Spinal cord (tissue), 10 donors: ENCODE measurements around the gene SMIM43. TPM values are rescaled to one million over a fixed set of nuclear protein-coding genes. Genes with fewer than 3 reads are reported as not detected.
A peak's percentile ranks its signal among the peaks of the same experiment; 100 is the strongest.

Experiments used
- DNase-seq, 6 donors: peaks; one replicate each; pipeline versions ENCODE4 v3.0.0 to v3.0.0-alpha.2; 2013 to 2015; ENCODE audit warnings: low spot score in 6 of 6, low read depth in 4 of 6
- H3K27ac ChIP-seq: one replicate; pipeline ENCODE4 v1.5.1; 2013; ENCODE audit warnings: low read depth, low read length, control low read depth
- H3K27me3 ChIP-seq: one replicate; pipeline ENCODE4 v1.6.1; 2013; ENCODE audit warnings: low read length; ENCODE audit not compliant: control insufficient read depth, insufficient read depth
- H3K36me3 ChIP-seq: one replicate; pipeline ENCODE4 v1.6.1; 2013; ENCODE audit warnings: low read length; ENCODE audit not compliant: control insufficient read depth, insufficient read depth
- H3K4me1 ChIP-seq: one replicate; pipeline ENCODE4 v1.6.1; 2013; ENCODE audit warnings: low read length; ENCODE audit not compliant: control insufficient read depth, insufficient read depth
- H3K4me3 ChIP-seq: one replicate; pipeline ENCODE4 v1.5.1; 2013; ENCODE audit warnings: low read depth, low read length, control low read depth
- H3K9me3 ChIP-seq: one replicate; pipeline ENCODE4 v1.6.1; 2013; ENCODE audit warnings: low read length; ENCODE audit not compliant: control insufficient read depth, insufficient read depth
- WGBS: methylation state at CpG from one replicate; pipeline ENCODE4 v1.1.5; 2013; ENCODE audit warnings: missing lambda C conversion rate; ENCODE audit not compliant: insufficient coverage; 5-methylcytosine and 5-hydroxymethylcytosine counted together
- polyA plus RNA-seq, 2 donors: library from polyadenylated mRNA; unstranded; fragments of 120-200 nt; gene quantifications; one replicate each; pipeline ENCODE4 v1.2.1, GENCODE V29; 2013; ENCODE audit not compliant: insufficient read length in 2 of 2
- total RNA-seq, 2 donors: library from RNA; depleted of rRNA in 1 of 2; stranded (reverse); fragments of 120-200 nt in 1 of 2; fragments of >200 nt in 1 of 2; gene quantifications; one replicate each; pipeline versions ENCODE4 v1.2.3 to v1.2.4, GENCODE V29; 2013 to 2014
- donor health status: healthy.

SMIM43 gene
- total and polyA plus RNA-seq, 4 donors = 0.11 to 1.1 (median 0.64) TPM

GRCh38 chr4:121726642-121727268 lies 38.2 kb downstream of the SMIM43 start:
- H3K4me3 ChIP-seq = no peak overlapping the region
- no CpG with 5 or more reads among the region's 3 CpGs for WGBS
- no peaks in the 10 kb centered on the region for H3K9me3 ChIP-seq
- no peaks in the 10 kb centered on the region for H3K27me3 ChIP-seq
- H3K36me3 ChIP-seq = no peaks in the 10 kb centered on the region
- H3K27ac ChIP-seq = no peak overlapping the region
- DNase-seq = peak in 2 of 6 donors; percentile 57 to 71
- H3K4me1 ChIP-seq = no peaks in the 10 kb centered on the region

GRCh38 chr4:121724671-121725070 lies 40.3 kb downstream of the SMIM43 start:
- no peaks in the 10 kb centered on the region for H3K36me3 ChIP-seq
- no peak overlapping the region for H3K4me3 ChIP-seq
- H3K9me3 ChIP-seq = no peaks in the 10 kb centered on the region
- DNase-seq = no peak
- H3K4me1 ChIP-seq = no peaks in the 10 kb centered on the region
- no peak overlapping the region for H3K27ac ChIP-seq
- WGBS = no CpG with 5 or more reads among the region's 1 CpG
- no peaks in the 10 kb centered on the region for H3K27me3 ChIP-seq

GRCh38 chr4:121721700-121722099 lies 43.3 kb downstream of the SMIM43 start:
- no peak for DNase-seq
- Histone ChIP-seq H3K4me3 (no peak overlapping the region), H3K9me3 (no peaks in the 10 kb centered on the region), H3K27me3 (no peaks in the 10 kb centered on the region), H3K4me1 (no peaks in the 10 kb centered on the region), H3K27ac (no peak overlapping the region), H3K36me3 (no peaks in the 10 kb centered on the region)
- WGBS = no CpG with 5 or more reads among the region's 1 CpG

GRCh38 chr4:121720109-121720508 lies 44.9 kb downstream of the SMIM43 start:
- Histone ChIP-seq H3K4me3 (no peak overlapping the region), H3K4me1 (no peaks in the 10 kb centered on the region), H3K27me3 (no peaks in the 10 kb centered on the region), H3K27ac (no peak overlapping the region), H3K9me3 (no peaks in the 10 kb centered on the region), H3K36me3 (no peaks in the 10 kb centered on the region)
- no peak for DNase-seq
- 80% methylated on average over 1 of the region's 1 CpG for WGBS

GRCh38 chr4:121717680-121718237 lies 47.2 kb downstream of the SMIM43 start:
- no peak overlapping the region for H3K4me3 ChIP-seq
- H3K27me3 ChIP-seq = no peaks in the 10 kb centered on the region
- no peaks in the 10 kb centered on the region for H3K9me3 ChIP-seq
- no peak for DNase-seq
- WGBS = 100% methylated on average over 2 of the region's 4 CpGs
- H3K27ac ChIP-seq = no peak overlapping the region
- no peaks in the 10 kb centered on the region for H3K4me1 ChIP-seq
- no peaks in the 10 kb centered on the region for H3K36me3 ChIP-seq

GRCh38 chr4:121714548-121714947 lies 50.4 kb downstream of the SMIM43 start:
- DNase-seq = no peak
- H3K4me1 ChIP-seq = peaks cover 6% of the 10 kb centered on the region
- no peaks in the 10 kb centered on the region for H3K27me3 ChIP-seq
- no peak overlapping the region for H3K27ac ChIP-seq
- H3K9me3 ChIP-seq = no peaks in the 10 kb centered on the region
- no peaks in the 10 kb centered on the region for H3K36me3 ChIP-seq
- no CpG with 5 or more reads among the region's 4 CpGs for WGBS
- H3K4me3 ChIP-seq = no peak overlapping the region

- peaks cover 6% of the 10 kb centered on the region for H3K4me1 ChIP-seq
- no peaks in the 10 kb centered on the region for H3K9me3 ChIP-seq
- no peak for DNase-seq
- no peak overlapping the region for H3K27ac ChIP-seq
- no peak overlapping the region for H3K4me3 ChIP-seq
- H3K27me3 ChIP-seq = no peaks in the 10 kb centered on the region
- WGBS = 83% methylated on average over 1 of the region's 4 CpGs
- H3K36me3 ChIP-seq = no peaks in the 10 kb centered on the region
Measured at GRCh38 chr4:121712783-121713182, 52.2 kb downstream of the SMIM43 start.

GRCh38 chr4:121712001-121712651 lies 52.8 kb downstream of the SMIM43 start:
- peak overlapping the region; percentile 30 for H3K4me3 ChIP-seq
- H3K27me3 ChIP-seq = no peaks in the 10 kb centered on the region
- no peaks in the 10 kb centered on the region for H3K9me3 ChIP-seq
- no peaks in the 10 kb centered on the region for H3K36me3 ChIP-seq
- H3K4me1 ChIP-seq = peaks cover 6% of the 10 kb centered on the region
- 89% methylated on average over 4 of the region's 7 CpGs for WGBS
- DNase-seq = no peak
- H3K27ac ChIP-seq = peak overlapping the region; percentile 75

- no peaks in the 10 kb centered on the region for H3K27me3 ChIP-seq
- peak overlapping the region; percentile 30 for H3K4me3 ChIP-seq
- DNase-seq = peak in 4 of 6 donors; percentile 35 to 80 (median 58)
- H3K4me1 ChIP-seq = peaks cover 6% of the 10 kb centered on the region
- H3K27ac ChIP-seq = peak overlapping the region; percentile 75
- no peaks in the 10 kb centered on the region for H3K36me3 ChIP-seq
- WGBS = 5% methylated on average over 18 of the region's 18 CpGs
- H3K9me3 ChIP-seq = no peaks in the 10 kb centered on the region
Measured at GRCh38 chr4:121711263-121712000, 53.5 kb downstream of the SMIM43 start.
